Caki2 (cell line): Measurements from ENCODE around the gene ASPSCR1. TPM values are rescaled to one million over a fixed set of nuclear protein-coding genes. Genes with fewer than 3 reads are reported as not detected.
"Not testable (repeated sequence)": the region's sequence is repeated elsewhere in the genome, so short reads cannot be mapped to it uniquely, and the experiment has no call there.

Experiments used
- DNase-seq: peaks from one replicate; pipeline ENCODE4 v3.0.0-alpha.2; 2015; ENCODE audit warnings: low read depth
- in situ Hi-C: cut with HindIII; loops from 2 replicates; pipeline ENCODE4 v1.10.0; 2016; ENCODE audit warnings: low sequenced_read_pairs, low pct_unique_long_range_greater_than_20kb, mixed read lengths
- total RNA-seq: library from RNA; depleted of rRNA; stranded (reverse); fragments of >200 nt; shearing (Covaris generic); gene quantifications from 2 replicates; pipeline ENCODE4 v1.2.3, GENCODE V29; 2014; ENCODE audit warnings: low replicate concordance

ASPSCR1 gene
- total RNA-seq, 1 experiment from 2014 or later: 62.8 TPM

- in situ Hi-C loops: no loop called here
Measured at GRCh38 chr17:81939881-81940385, 37.5 kb upstream of the ASPSCR1 start.

GRCh38 chr17:81940538-81941483, 36.6 kb upstream of the ASPSCR1 start:
- in situ Hi-C loops: no loop called here
- no peak for DNase-seq

More at GRCh38 chr17:81939881-81940385, 37.5 kb upstream of the ASPSCR1 start:
- no peak for DNase-seq

GRCh38 chr17:81941484-81942166, 35.8 kb upstream of the ASPSCR1 start:
- no peak for DNase-seq
- in situ Hi-C loops: no loop called here

GRCh38 chr17:81942167-81942553, 35.3 kb upstream of the ASPSCR1 start:
- no peak for DNase-seq
- in situ Hi-C loops: no loop called here

GRCh38 chr17:81944858-81945257, 32.6 kb upstream of the ASPSCR1 start:
- no peak for DNase-seq
- in situ Hi-C loops: no loop called here

- in situ Hi-C loops: no loop called here
- DNase-seq: no peak
Measured at GRCh38 chr17:81947189-81947588, 30.2 kb upstream of the ASPSCR1 start, which contains the start of gene MYADML2. Gene MYADML2, minus strand, starts transcription at chr17:81947233. Its CDS starts 5,492 bp downstream, at chr17:81941741.

GRCh38 chr17:81948635-81949378, 28.6 kb upstream of the ASPSCR1 start:
- DNase-seq: no peak
- in situ Hi-C loops: no loop called here

- in situ Hi-C loops: no loop called here
Measured at GRCh38 chr17:81950501-81950900, 26.9 kb upstream of the ASPSCR1 start.

GRCh38 chr17:81951785-81952684, 25.4 kb upstream of the ASPSCR1 start:
- in situ Hi-C loops: no loop called here
- DNase-seq: no peak

More at GRCh38 chr17:81950501-81950900, 26.9 kb upstream of the ASPSCR1 start:
- no peak for DNase-seq

GRCh38 chr17:81952792-81953228, 24.6 kb upstream of the ASPSCR1 start:
- in situ Hi-C loops: no loop called here
- DNase-seq: no peak

- DNase-seq, in situ Hi-C loops: not testable (repeated sequence)
Measured at GRCh38 chr17:81953443-81953842, 24.0 kb upstream of the ASPSCR1 start.

- in situ Hi-C loops: no loop called here
- no peak for DNase-seq
Measured at GRCh38 chr17:81954131-81955057, 23.0 kb upstream of the ASPSCR1 start.

GRCh38 chr17:81955058-81955681, 22.3 kb upstream of the ASPSCR1 start:
- in situ Hi-C loops: no loop called here
- no peak for DNase-seq

- DNase-seq: no peak
- in situ Hi-C loops: no loop called here
Measured at GRCh38 chr17:81955756-81956544, 21.5 kb upstream of the ASPSCR1 start.
